Activated T-cell treated with anti-CD3 and anti-CD28 coated beads, Interleukin-2, amount 50 U/mL, for 48 hours (primary cell): ENCODE data around the gene ENPP3.

ENCODE experiments used
- DNase-seq, 2 experiments: peaks; one replicate each; pipeline ENCODE4 v3.0.0-alpha.2; 2020

The ENPP3 gene

GRCh38 chr6:131643855-131644460 is 6.9 kb downstream of the ENPP3 start:
- no peak for DNase-seq

DNA sequence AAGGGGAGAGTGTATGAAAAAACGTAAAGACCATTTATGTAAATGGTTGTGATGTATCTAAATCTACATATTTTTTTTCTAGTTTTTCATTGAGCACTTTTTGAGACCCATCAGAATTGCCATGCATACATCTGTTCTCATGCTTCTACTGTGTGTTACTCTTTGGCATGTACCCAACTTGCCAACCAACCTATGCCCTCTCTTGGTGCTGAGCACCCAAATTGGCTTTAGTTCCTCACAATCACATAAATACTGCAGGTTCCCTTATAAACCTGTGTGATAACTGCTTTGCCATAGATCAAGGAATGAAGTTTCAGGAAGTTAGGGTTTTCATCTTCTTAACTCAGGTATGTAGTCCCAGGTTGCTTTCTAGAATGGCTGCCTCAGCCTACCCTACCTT is 7.8 kb downstream of the ENPP3 start:
- DNase-seq, result no peak

GRCh38 chr6:131645846-131646245 is 8.7 kb downstream of the ENPP3 start:
- DNase-seq, result no peak

DNA sequence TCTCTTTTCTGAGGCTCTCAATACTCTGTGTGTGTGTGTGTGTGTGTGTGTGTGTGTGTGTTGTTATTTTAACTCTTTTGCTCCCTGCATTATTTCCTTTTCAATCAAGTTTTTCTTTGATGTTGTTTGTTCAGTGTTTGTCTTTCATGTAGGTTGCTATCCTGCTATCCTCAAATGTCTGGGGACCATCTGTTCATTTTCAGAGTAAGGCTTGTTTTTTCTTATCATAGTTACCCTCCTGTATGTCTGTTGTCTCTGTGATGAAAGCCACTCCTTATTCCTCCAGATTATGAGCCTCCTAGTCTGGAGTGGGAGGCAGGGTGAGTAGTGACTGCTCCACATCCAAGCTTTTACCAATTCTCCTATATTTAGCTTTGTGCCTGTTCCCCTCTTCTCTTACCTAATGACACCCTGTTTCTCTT is 9.2 kb downstream of the ENPP3 start:
- DNase-seq, result no peak

GRCh38 chr6:131651782-131652181 is 14.7 kb downstream of the ENPP3 start:
- DNase-seq, result no peak

DNA sequence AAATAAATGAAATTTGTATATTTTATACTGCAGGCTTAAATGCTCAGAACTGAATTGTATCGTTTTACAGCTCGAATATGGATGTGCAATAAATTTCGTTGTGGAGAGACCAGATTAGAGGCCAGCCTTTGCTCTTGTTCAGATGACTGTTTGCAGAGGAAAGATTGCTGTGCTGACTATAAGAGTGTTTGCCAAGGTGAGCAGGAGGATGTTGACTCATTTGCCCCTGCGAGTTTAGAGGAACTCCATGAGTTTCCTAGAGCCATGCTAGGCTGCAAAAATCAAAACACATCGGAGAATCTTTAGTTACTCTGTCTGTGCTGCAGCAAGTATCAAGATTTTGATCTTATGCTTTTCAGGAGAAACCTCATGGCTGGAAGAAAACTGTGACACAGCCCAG is 15.4 kb downstream of the ENPP3 start:
- no peak for DNase-seq

- no peak for DNase-seq
Observed at GRCh38 chr6:131654326-131654725, 17.2 kb downstream of the ENPP3 start.

DNA sequence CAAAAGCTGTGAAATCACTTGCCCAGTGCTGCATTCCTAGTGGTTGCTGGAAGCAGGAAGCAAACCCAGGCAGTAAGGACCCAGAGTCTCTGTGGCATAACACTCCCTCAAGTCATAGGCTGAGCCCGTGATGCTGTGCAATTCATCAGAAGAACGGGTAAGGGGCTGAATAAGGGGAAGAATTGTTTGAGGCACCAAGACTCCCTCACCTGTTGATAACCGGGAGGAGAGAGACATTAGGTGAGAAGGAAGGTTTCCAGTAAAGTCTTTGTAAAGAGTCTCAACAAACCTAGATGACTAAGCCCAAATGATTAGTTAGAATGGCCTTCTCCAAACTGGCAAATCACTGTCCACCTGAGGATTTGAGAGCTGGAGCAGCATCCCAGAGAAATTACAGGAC is 18.3 kb downstream of the ENPP3 start:
- DNase-seq, result no peak

DNA sequence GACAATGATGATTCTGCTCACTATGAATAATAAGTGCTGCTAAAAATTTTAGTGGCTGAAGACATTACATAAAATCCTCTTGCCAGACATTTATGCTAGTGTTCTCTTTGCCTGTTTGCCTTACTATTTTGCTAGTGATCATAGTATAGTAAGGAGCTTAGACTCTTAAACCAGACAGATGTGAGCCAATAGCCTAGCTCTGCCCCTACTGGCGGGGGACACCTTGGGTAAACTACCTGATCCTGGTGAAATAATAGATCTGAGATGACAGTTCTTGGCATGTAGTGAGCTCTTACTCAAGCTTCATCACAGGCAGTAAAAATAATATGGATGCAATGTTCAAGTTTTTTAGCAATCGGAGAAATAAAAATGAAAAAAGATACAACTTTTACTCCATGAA is 18.8 kb downstream of the ENPP3 start:
- no peak for DNase-seq

GRCh38 chr6:131656667-131657066 is 19.6 kb downstream of the ENPP3 start:
- no peak for DNase-seq

- no peak for DNase-seq
Observed at GRCh38 chr6:131657222-131657621, 20.1 kb downstream of the ENPP3 start.

DNA sequence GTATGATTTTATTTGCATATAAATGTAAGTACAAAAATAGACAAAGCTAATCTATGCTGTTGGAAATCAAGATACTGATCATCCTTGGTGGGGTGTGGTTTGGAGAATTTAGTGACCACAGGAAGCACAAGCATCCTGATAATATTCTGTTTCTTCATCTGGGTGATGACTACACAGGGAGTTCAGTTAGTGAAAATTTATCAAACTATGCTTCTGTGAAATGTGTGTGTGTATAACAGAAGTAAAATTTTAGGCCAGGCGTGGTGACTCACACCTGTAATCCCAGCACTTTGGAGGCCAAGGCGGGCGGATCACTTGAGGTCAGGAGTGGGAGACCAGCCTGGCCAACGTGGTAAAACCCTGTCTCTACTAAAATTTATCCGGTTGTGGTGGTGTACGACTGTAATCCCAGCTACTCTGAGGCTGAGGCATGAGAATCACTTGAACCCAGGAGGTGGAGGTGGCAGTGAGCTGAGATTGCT is 20.6 kb downstream of the ENPP3 start:
- DNase-seq, result no peak

DNA sequence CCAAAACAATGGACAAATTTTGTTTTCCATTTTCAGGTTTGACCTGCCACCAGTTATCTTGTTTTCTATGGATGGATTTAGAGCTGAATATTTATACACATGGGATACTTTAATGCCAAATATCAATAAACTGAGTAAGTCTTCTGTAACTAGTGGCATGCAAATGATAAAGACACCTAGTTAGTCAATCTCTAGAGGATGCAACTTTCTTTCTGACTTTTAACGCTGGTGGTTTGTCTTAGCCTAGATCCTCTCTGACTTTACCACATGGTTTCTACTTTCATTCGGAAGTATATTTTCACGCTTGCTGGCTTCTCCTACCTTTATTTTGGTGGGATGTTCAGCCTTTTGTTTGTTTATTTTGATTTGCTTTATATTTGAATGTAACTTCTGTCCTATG is 21.2 kb downstream of the ENPP3 start:
- no peak for DNase-seq

DNA sequence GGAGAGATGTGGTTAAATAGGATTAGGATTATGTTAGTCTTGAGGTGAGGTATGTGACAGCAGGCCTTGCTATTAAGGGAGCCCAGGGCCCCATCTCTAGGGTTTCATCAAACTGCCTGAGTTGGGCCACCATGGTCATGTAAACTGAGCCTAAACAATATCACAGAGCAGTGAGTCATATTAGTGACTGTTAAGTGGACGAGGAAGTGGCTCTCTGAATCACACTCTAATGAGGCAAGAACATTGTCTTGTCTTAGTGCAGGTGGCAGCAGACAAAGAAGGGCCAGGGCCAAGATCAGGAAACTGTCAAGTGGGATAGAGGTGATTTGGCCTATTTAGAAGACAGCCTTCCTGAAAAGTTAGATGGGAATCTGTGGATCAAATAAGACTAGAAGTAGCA is 23.1 kb downstream of the ENPP3 start:
- DNase-seq, result no peak

DNA sequence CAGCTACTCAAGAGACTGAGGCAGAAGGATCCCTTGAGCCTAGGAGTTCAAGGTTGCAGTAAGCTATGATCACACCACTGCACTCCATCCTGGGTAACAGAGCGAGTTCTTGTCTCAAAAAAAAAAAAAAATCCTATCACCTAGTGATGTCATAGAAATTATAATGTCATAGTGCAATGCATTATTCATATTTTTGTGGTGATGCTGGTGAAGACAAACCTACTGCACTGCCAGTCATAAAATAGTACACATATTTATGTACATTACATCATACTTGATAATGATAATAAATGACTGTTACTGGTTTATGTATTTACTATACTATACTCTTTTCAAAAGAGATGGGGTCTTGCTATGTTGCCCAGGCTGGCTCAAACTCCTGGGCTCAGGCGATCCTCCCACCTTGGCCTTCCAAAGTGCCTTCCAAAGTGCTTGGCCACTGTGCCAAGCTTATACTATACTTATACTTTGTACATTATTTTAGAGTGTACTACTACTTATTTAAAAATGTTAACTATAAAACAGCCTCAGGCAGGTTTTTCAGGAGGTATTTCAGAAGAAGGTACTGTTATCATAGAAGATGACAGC is 26.6 kb downstream of the ENPP3 start:
- DNase-seq, result no peak

- no peak for DNase-seq
Observed at GRCh38 chr6:131669891-131670290, 32.8 kb downstream of the ENPP3 start.

DNA sequence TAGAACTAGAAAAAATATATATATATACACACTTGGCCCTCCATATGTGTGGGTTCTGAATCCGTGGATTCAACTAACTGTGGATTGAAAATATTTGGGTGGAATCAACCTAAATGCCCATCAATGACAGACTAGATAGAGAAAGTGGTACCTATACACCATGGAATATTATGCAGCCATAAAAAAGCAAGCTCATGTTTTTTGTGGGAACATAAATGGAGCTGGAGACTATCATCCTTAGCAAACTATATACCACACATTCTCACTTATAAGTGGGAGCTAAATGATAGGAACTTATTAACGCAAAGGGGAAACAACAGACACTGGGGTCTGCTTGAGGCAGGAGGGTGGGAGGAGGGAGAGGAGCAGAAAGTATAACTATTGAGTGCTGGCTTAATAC is 36.1 kb downstream of the ENPP3 start:
- no peak for DNase-seq

DNA sequence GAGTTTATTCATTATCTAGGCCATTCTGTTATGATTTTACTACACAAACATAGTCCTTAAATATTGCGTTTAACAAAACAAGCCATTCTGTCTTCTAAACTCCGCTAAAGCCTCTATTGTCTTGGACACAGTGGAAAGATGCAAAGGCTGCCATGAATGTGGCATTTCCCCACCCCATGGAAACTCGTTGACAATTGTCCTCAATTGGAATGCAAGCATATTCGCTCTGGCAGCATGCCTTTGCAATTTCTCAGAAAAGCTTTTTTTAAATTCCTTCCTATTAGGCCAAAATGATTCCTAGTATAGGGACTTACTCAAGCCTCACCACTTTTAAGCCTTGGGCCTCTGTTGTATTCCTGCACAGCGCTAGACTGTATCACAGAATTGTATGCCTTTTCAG is 41.3 kb downstream of the ENPP3 start:
- DNase-seq, result no peak

DNA sequence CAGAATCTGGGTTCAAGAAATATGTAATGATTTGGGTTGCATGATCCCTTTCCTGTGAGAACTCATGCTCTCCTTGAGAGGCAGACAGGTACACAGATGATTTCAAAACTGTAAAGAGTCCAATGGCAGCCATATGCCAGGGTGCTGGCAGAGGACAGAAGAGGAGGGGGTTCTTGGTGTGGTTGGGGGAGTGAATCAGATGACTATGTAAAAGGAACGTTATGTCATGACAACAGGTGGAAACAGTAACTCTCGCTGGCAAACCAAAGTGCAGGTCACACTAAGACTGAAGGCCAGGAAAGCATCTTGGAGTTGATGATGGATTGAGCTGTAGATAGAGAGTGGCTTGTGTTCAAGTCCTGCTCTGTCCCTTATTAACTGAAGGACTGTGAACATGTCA is 43.8 kb downstream of the ENPP3 start:
- no peak for DNase-seq

GRCh38 chr6:131681585-131681984 is 44.5 kb downstream of the ENPP3 start:
- DNase-seq, result no peak

DNA sequence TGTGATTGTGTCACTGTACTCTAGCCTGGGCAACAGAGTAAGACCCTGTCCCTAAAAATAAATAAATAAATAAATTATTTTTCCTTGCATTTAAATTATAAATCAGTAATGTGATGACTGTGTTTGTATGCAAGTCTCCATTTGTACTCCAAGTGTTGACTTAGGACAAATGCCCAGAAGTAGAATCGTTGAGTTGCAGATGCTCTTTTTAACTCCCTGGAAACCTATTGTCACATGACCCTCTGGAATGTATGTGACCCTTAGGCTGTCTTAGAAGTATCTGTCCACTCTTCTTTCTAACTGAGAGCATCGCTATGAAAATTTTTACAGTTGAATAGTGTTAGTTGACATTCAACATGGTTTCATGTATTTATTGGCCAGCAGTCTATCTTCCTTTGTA is 45.3 kb downstream of the ENPP3 start:
- DNase-seq, result no peak

DNA sequence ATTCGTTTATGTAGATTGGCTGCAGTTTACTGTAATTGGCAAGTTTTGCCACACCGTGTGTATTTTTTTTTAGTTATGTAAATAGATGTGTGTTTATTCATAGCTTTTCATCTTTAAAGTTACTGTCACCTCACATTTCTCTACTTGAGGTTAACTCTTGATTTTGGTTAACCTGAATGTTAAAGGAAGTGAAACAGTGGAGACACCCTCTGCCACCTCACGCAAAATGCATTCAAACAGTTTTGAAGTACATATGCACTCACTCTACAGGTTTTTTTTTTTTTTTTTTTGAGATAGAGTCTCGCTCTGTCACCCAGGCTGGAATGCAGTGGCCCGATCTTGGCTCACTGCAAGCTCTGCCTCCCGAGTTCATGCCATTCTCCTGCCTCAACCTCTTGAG is 46.4 kb downstream of the ENPP3 start:
- no peak for DNase-seq

- peak; percentile 28 to 46 for DNase-seq
Observed at GRCh38 chr6:131685266-131685780, 48.2 kb downstream of the ENPP3 start.

- DNase-seq, result no peak
Observed at GRCh38 chr6:131687022-131687421, 49.9 kb downstream of the ENPP3 start.

GRCh38 chr6:131688286-131688685 is 51.2 kb downstream of the ENPP3 start:
- DNase-seq, result no peak
